ENCODE results near the gene LARP4B.

GRCh38 chr10:958106-958505 lies 26.6 kb upstream of the LARP4B start:
- TF ChIP-seq POLR2AphosphoS5 (IDR thresholded peaks at IDR 0.05; ENCODE audit: insufficient read depth, low read depth, low read length) (no peak), CTCF (IDR thresholded peaks at IDR 0.05; ENCODE audit: extremely low read depth in 1 of 2, insufficient read depth in 1 of 2, low read depth in 1 of 2, low read length in 2 of 2) (no peak), EZH2 (IDR thresholded peaks at IDR 0.05; ENCODE audit: borderline replicate concordance, low read depth, low read length, severe bottlenecking) (no peak), POLR2A (IDR thresholded peaks at IDR 0.05; ENCODE audit: low read depth, low read length) (no peak), FOS (IDR thresholded peaks at IDR 0.05; ENCODE audit: borderline replicate concordance, insufficient read depth, low read length) (no peak), JUN (IDR thresholded peaks at IDR 0.05; ENCODE audit: borderline replicate concordance, insufficient read depth, insufficient read length, low read depth) (no peak), MYC (IDR thresholded peaks at IDR 0.05; ENCODE audit: low read depth, low read length) (no peak)
- TF ChIP-seq, protein P1, sequence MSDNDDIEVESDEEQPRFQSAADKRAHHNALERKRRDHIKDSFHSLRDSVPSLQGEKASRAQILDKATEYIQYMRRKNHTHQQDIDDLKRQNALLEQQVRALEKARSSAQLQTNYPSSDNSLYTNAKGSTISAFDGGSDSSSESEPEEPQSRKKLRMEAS (IDR thresholded peaks at IDR 0.05; ENCODE audit: insufficient read depth, insufficient read length): no peak

Measured in endothelial cell of umbilical vein (primary cell).